H1 (cell line): Measurements from ENCODE around the gene TRDN. TPM values are rescaled to one million over a fixed set of nuclear protein-coding genes. Genes with fewer than 3 reads are reported as not detected.

Experiments
- CTCF ChIA-PET: fragments of 300-600 bp; sonication (Branson Sonifier 250); formaldehyde crosslinking; loops from one replicate; lab custom pipeline; 2021; ENCODE audit not compliant: partially characterized antibody; lab: Charles Lee
- POLR2A ChIA-PET: fragments of 300-600 bp; sonication (Branson Sonifier 250); formaldehyde crosslinking; loops from one replicate; lab custom pipeline; 2021; ENCODE audit warnings: inconsistent platforms; ENCODE audit not compliant: partially characterized antibody; lab: Charles Lee
- DNase-seq, 2 experiments: peaks; one replicate each; pipeline versions ENCODE4 v3.0.0 to v3.0.0-alpha.2; 2010 to 2022; ENCODE audit warnings: low spot score in 2 of 2, low read depth in 1 of 2, mixed read lengths in 1 of 2
- FAIRE-seq: peaks from 2 replicates; lab custom pipeline; 2011; peaks lifted over from hg19 to GRCh38; lab: Jason Lieb, UNC
- H2AFZ ChIP-seq: 2 replicates; pipeline ENCODE4 v1.8.1; 2012; ENCODE audit warnings: low read length, inconsistent platforms
- H2AK5ac ChIP-seq: 2 replicates; pipeline ENCODE4 v1.6.1; 2013; ENCODE audit warnings: low read depth, low read length
- H2BK120ac ChIP-seq: replicated peaks from 2 replicates; pipeline ENCODE3; 2013; ENCODE audit warnings: low read depth, low read length, inconsistent platforms
- H2BK12ac ChIP-seq: 2 replicates; pipeline ENCODE4 v1.6.1; 2013; ENCODE audit warnings: low read depth, low read length
- H2BK15ac ChIP-seq: 2 replicates; pipeline ENCODE4 v1.6.1; 2013; ENCODE audit warnings: low read length
- H2BK20ac ChIP-seq: 2 replicates; pipeline ENCODE4 v1.6.1; 2013; ENCODE audit warnings: low read length
- H2BK5ac ChIP-seq: 2 replicates; pipeline ENCODE4 v1.6.1; 2013; ENCODE audit warnings: low read depth, low read length
- H3K14ac ChIP-seq: 2 replicates; pipeline ENCODE4 v1.6.1; 2013; ENCODE audit warnings: inconsistent platforms; ENCODE audit not compliant: insufficient read length
- H3K18ac ChIP-seq: 2 replicates; pipeline ENCODE4 v1.6.1; 2013; ENCODE audit warnings: low read length; ENCODE audit errors: extremely low read depth
- H3K23ac ChIP-seq: 2 replicates; pipeline ENCODE4 v1.6.1; 2013; ENCODE audit warnings: inconsistent platforms; ENCODE audit not compliant: insufficient read length
- H3K23me2 ChIP-seq: 2 replicates; pipeline ENCODE4 v1.6.1; 2013; ENCODE audit warnings: low read depth, low read length
- H3K27ac ChIP-seq: 2 replicates; pipeline ENCODE4 v1.6.1; 2011; ENCODE audit warnings: low read depth, low read length, inconsistent platforms
- H3K27me3 ChIP-seq, 4 experiments: replicated peaks in 1 of 4; 1 replicate in 1 of 4; 2 replicates in 3 of 4; pipeline versions ENCODE4 v1.6.1 to v1.8.1; 2011 to 2013; ENCODE audit warnings: low read length in 3 of 4, mild to moderate bottlenecking in 3 of 4, inconsistent platforms in 2 of 4, mixed read lengths in 2 of 4, moderate library complexity in 1 of 4; ENCODE audit not compliant: control insufficient read depth in 3 of 4, insufficient read depth in 3 of 4; ENCODE audit errors: extremely low read depth in 1 of 4
- H3K36me3 ChIP-seq, 4 experiments: 2 replicates each; pipeline versions ENCODE4 v1.6.1 to v1.8.1; 2011 to 2013; ENCODE audit warnings: mild to moderate bottlenecking in 4 of 4, low read length in 3 of 4, moderate library complexity in 2 of 4, control low read depth in 1 of 4, inconsistent platforms in 1 of 4; ENCODE audit not compliant: insufficient read depth in 4 of 4, control insufficient read depth in 2 of 4
- H3K4ac ChIP-seq: replicated peaks from 2 replicates; pipeline ENCODE3; 2013; ENCODE audit warnings: low read length, low read depth, mixed read lengths, inconsistent platforms; ENCODE audit not compliant: insufficient read length
- H3K4me1 ChIP-seq, 4 experiments: replicated peaks in 1 of 4; 1 replicate in 1 of 4; 2 replicates in 3 of 4; pipeline versions ENCODE4 v1.6.1 to v1.8.1; 2011 to 2013; ENCODE audit warnings: low read length in 3 of 4, inconsistent platforms in 2 of 4, mixed read lengths in 1 of 4; ENCODE audit not compliant: insufficient read depth in 4 of 4, control insufficient read depth in 3 of 4
- H3K4me2 ChIP-seq, 2 experiments: 2 replicates each; pipeline versions ENCODE4 v1.6.1 to v1.8.1; 2011 to 2013; ENCODE audit warnings: low read depth in 2 of 2, low read length in 2 of 2, control low read depth in 1 of 2, inconsistent platforms in 1 of 2, mild to moderate bottlenecking in 1 of 2; ENCODE audit not compliant: insufficient read depth in 1 of 2
- H3K4me3 ChIP-seq, 4 experiments: fragments of 200-600, 300-600 bp in 1 of 4; sonication (generic), shearing (Covaris generic), sonication (Bioruptor Twin) in 1 of 4; 2 replicates each; pipeline versions ENCODE4 v1.5.1 to v1.8.1; 2011 to 2016; ENCODE audit warnings: low read length in 4 of 4, low read depth in 3 of 4, control low read depth in 2 of 4, inconsistent platforms in 2 of 4, mild to moderate bottlenecking in 2 of 4, mixed read lengths in 1 of 4, moderate library complexity in 1 of 4; ENCODE audit not compliant: insufficient read depth in 2 of 4; ENCODE audit errors: extremely low read depth in 1 of 4
- H3K56ac ChIP-seq: replicated peaks from 2 replicates; pipeline ENCODE3; 2013; ENCODE audit warnings: low read depth, mild to moderate bottlenecking, mixed read lengths, low read length, inconsistent platforms; ENCODE audit not compliant: insufficient read length
- H3K79me1 ChIP-seq: 2 replicates; pipeline ENCODE4 v1.6.1; 2013; ENCODE audit warnings: low read depth, low read length, control low read depth
- H3K79me2 ChIP-seq, 2 experiments: 2 replicates each; pipeline versions ENCODE4 v1.6.1 to v1.8.1; 2012 to 2013; ENCODE audit warnings: low read length in 2 of 2, mild to moderate bottlenecking in 2 of 2, inconsistent platforms in 1 of 2; ENCODE audit not compliant: insufficient read depth in 2 of 2, control insufficient read depth in 1 of 2
- H3K9ac ChIP-seq, 4 experiments: replicated peaks in 1 of 4; 1 replicate in 1 of 4; 2 replicates in 3 of 4; pipeline versions ENCODE4 v1.6.1 to v1.8.1; 2011 to 2013; ENCODE audit warnings: low read depth in 3 of 4, low read length in 3 of 4, control low read depth in 2 of 4, mild to moderate bottlenecking in 2 of 4, moderate library complexity in 2 of 4, inconsistent platforms in 1 of 4; ENCODE audit errors: extremely low read depth in 1 of 4
- H3K9me3 ChIP-seq, 2 experiments: 2 replicates each; pipeline versions ENCODE4 v1.6.1 to v1.8.1; 2012 to 2013; ENCODE audit warnings: mild to moderate bottlenecking in 2 of 2, moderate library complexity in 2 of 2, control low read depth in 1 of 2, inconsistent platforms in 1 of 2, low read depth in 1 of 2, low read length in 1 of 2, mixed read lengths in 1 of 2; ENCODE audit not compliant: insufficient read depth in 2 of 2
- H4K20me1 ChIP-seq, 2 experiments: replicated peaks in 1 of 2; 2 replicates each; pipeline versions ENCODE3 to v1.8.1; 2011 to 2013; ENCODE audit warnings: inconsistent platforms in 2 of 2, low read length in 2 of 2, mild to moderate bottlenecking in 1 of 2; ENCODE audit not compliant: insufficient read depth in 2 of 2, control insufficient read depth in 1 of 2
- H4K5ac ChIP-seq: 2 replicates; pipeline ENCODE4 v1.6.1; 2013; ENCODE audit warnings: low read length, low read depth, mixed read lengths, inconsistent platforms; ENCODE audit not compliant: insufficient read length
- H4K8ac ChIP-seq: 2 replicates; pipeline ENCODE4 v1.8.0; 2013; ENCODE audit warnings: mild to moderate bottlenecking, moderate library complexity, low read length, inconsistent platforms; ENCODE audit not compliant: insufficient read depth; ENCODE audit errors: extremely low read depth
- H4K91ac ChIP-seq: replicated peaks from 2 replicates; pipeline ENCODE3; 2013; ENCODE audit warnings: low read length, mixed read lengths, inconsistent platforms; ENCODE audit not compliant: insufficient read length
- CBX5 ChIP-seq: fragments of 300-800, 300-1000 bp; sonication (generic); IDR thresholded peaks from 2 replicates; pipeline ENCODE4 v1.7.1; 2016; ENCODE audit warnings: antibody characterized with exemption, low read length, low read depth
- POLR2AphosphoS5 ChIP-seq: IDR thresholded peaks from 2 replicates; pipeline ENCODE4 v1.6.1; 2011; ENCODE audit warnings: low read depth, low read length
- POU5F1 ChIP-seq: IDR thresholded peaks from 2 replicates; pipeline ENCODE4 v1.6.1; 2011; ENCODE audit warnings: low read depth, mild to moderate bottlenecking, low read length, moderate library complexity
- RAD21 ChIP-seq, 2 experiments: IDR thresholded peaks in 1 of 2; conservative IDR thresholded peaks in 1 of 2; 2 replicates each; pipeline ENCODE4 v1.6.1; 2011; ENCODE audit warnings: low read depth in 2 of 2, low read length in 2 of 2, improper control_type of control experiment in 1 of 2, inconsistent platforms in 1 of 2, mild to moderate bottlenecking in 1 of 2, moderate library complexity in 1 of 2
- SP2 ChIP-seq: IDR thresholded peaks from 2 replicates; pipeline ENCODE4 v1.6.1; 2012; ENCODE audit warnings: mild to moderate bottlenecking, low read length, inconsistent platforms
- SUZ12 ChIP-seq: fragments of 200-600 bp; sonication (generic); IDR thresholded peaks from 2 replicates; pipeline ENCODE4 v1.6.1; 2012; ENCODE audit warnings: mild to moderate bottlenecking, inconsistent platforms, low read length, moderate library complexity, mixed read lengths
- TAF7 ChIP-seq: optimal IDR thresholded peaks from 2 replicates; pipeline ENCODE3; 2011; ENCODE audit warnings: low read depth, mild to moderate bottlenecking, inconsistent platforms, low read length, moderate library complexity, borderline replicate concordance
- YY1 ChIP-seq: IDR thresholded peaks from 2 replicates; pipeline ENCODE4 v1.6.1; 2011; ENCODE audit warnings: low read depth, mild to moderate bottlenecking, low read length
- WGBS, 2 experiments: shearing (Covaris generic) in 1 of 2; methylation state at CpG; one replicate each; pipeline versions ENCODE4 v1.1.6 to v1.1.7; 2013 to 2015; ENCODE audit warnings: low lambda C conversion rate in 2 of 2, mixed read lengths in 2 of 2, inconsistent platforms in 1 of 2, low coverage in 1 of 2, missing lambda C conversion rate in 1 of 2; ENCODE audit not compliant: insufficient replicate concordance in 2 of 2, insufficient coverage in 1 of 2, insufficient read length in 1 of 2; ENCODE audit errors: extremely low coverage in 1 of 2, missing lambda C conversion rate in 1 of 2; 5-methylcytosine and 5-hydroxymethylcytosine counted together
- polyA plus RNA-seq, 7 experiments: library from polyadenylated mRNA; depleted of rRNA in 3 of 7; stranded (reverse) in 5 of 7; unstranded in 2 of 7; fragments of >200 nt in 5 of 7; fragments of 200-250 nt in 2 of 7; gene quantifications; 1 replicate in 5 of 7; 2 replicates in 1 of 7; 4 replicates in 1 of 7; pipeline versions ENCODE4 v1.2.1 to v1.2.3, GENCODE V29; 2011 to 2013; ENCODE audit warnings: missing spikeins in 2 of 7, mixed read lengths in 2 of 7
- total RNA-seq: library from RNA; stranded (reverse); fragmentation: NEBNext Ultra II Directional; extraction: Animal tissue kit (Norgen Biotek cat#: 25700); gene quantifications from 2 replicates; pipeline ENCODE4 v1.2.1, GENCODE V29; 2021

TRDN gene
- total and polyA plus RNA-seq, 2 of the 8 experiments (the other 6 are each of a cell fraction or from before 2014, with no cell fraction given) = 1.6 to 41.6 TPM

- no peaks in the 10 kb centered on the region for H3K4me1 ChIP-seq
- H2BK20ac ChIP-seq = no peak overlapping the region
- H3K9ac ChIP-seq = no peak overlapping the region
- H2BK120ac ChIP-seq = no peak overlapping the region
- no peak overlapping the region for H3K23ac ChIP-seq
- no peak overlapping the region for H3K27ac ChIP-seq
- 94% methylated on average over 5 of the region's 5 CpGs; no CpG with 5 or more reads in 1 of the 2 experiments for WGBS, 2 experiments
- H3K4me2 ChIP-seq = no peak overlapping the region
- H4K5ac ChIP-seq = no peak overlapping the region
- H3K27me3 ChIP-seq = no peaks in the 10 kb centered on the region
- H3K18ac ChIP-seq = no peak overlapping the region
- H3K79me1 ChIP-seq = no peaks in the 10 kb centered on the region
- no peak overlapping the region for H2BK15ac ChIP-seq
- H3K14ac ChIP-seq = no peak overlapping the region
- H3K4ac ChIP-seq = no peak overlapping the region
- ChIA-PET POLR2A (no interaction called here), CTCF (no interaction called here)
- H3K79me2 ChIP-seq = no peaks in the 10 kb centered on the region
- no peaks in the 10 kb centered on the region for H4K20me1 ChIP-seq
- no peak overlapping the region for H2BK5ac ChIP-seq
- DNase-seq (no peak), FAIRE-seq (no peak)
- no peaks in the 10 kb centered on the region for H3K9me3 ChIP-seq
- no peaks in the 10 kb centered on the region for H3K36me3 ChIP-seq
- H3K56ac ChIP-seq = no peak overlapping the region
- H4K91ac ChIP-seq = no peak overlapping the region
- H3K23me2 ChIP-seq = no peaks in the 10 kb centered on the region
- H4K8ac ChIP-seq = no peak overlapping the region
- no peak overlapping the region for H2BK12ac ChIP-seq
- H2AFZ ChIP-seq = no peak overlapping the region
- H2AK5ac ChIP-seq = no peak overlapping the region
- H3K4me3 ChIP-seq = no peak overlapping the region
- no peak for TF ChIP-seq RAD21 (IDR thresholded peaks at IDR 0.05 in 1 of 2, conservative IDR thresholded peaks at IDR 0.05 in 1 of 2; ENCODE audit: low read depth in 2 of 2, low read length in 2 of 2)
- TF ChIP-seq CBX5 = no peak
- no peak for TF ChIP-seq SUZ12
- TF ChIP-seq TAF7 = no peak
- no peak for TF ChIP-seq POLR2AphosphoS5
- no peak for TF ChIP-seq SP2
- no peak for TF ChIP-seq POU5F1
- TF ChIP-seq YY1 = no peak
These were observed 372.8 kb downstream of the TRDN start for GRCh38 chr6:123263981-123264380.
